GM21447 (cell line): ENCODE results near the gene CACNA1C.
"Not testable (repeated sequence)": the region's sequence is repeated elsewhere in the genome, so short reads cannot be mapped to it uniquely, and the experiment has no call there.

Experiments used
- ATAC-seq: cut with Tn5 transposase; IDR thresholded peaks from one replicate; pipeline ENCODE4 v1.9.1; 2021; ENCODE audit not compliant: unreplicated experiment

The CACNA1C gene

DNA sequence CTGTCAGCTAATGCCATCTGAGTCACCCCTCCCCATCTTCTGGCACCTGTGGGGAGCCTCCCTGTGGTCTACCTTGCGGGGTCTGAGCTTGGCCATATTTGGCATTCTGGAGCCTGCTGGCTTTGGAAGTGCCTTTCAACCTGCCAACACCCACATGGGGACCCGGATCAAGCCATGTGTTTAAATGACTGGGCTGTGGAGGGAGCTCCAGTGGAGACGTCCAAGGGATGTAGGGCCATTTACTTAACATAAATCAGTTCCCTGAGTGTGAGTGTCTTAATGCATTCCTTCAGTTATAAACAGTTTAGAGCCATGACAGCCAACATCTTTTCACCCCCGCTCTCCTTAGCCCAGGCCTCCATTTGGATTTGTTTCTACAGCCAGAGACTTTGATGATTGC is 22.0 kb downstream of the CACNA1C start:
- no peak for ATAC-seq

DNA sequence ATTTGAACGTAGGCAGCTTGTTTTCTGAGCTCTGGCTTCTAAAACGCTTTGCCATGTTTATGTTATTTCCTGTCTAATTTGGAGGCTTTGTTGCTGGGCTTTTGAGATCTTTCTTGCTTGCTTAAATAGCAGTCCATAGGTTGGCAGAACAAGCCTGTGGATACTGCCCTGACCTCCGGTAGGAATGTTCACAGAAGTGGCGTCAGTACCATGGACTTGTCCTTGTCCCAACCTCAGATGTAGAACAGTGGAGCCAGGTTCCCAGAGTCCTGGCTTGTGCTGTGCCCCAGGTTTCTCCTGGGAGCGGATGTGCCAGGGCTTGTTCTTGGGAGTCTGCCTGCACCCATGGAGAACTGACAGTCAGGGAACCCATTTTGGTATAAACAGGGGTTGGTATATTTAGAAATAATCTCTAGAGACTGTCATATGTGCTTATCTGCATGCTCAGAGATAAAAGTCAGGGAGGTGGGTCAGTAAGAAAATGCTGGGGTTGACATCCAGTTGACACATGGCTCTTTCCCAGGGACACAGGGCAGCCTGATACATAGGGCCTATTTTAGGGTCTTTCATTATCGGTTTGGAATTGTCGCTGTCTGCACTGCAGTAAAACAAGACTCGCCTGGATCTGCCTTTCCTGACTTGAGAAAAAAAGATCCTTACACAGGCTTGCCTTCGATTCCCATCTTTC is 22.9 kb downstream of the CACNA1C start:
- ATAC-seq = no peak

DNA sequence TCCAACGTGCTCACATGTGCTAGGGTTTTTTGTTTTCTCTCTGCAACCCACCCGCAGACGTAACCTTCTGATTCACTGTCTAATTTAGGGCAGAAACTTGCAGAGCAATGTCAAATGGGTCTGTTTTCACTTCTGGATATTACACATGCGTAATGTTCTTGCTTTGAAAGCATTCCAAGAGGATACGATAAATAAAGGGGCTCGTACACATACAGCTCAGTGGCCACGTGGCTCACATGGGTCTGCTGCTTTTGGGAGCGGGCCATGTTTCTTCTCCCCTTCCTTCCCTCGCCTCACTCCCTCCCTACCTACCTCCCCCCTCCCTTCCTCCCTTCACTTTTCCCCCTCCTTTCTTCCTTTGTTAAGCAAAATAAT is 23.4 kb downstream of the CACNA1C start:
- no peak for ATAC-seq

DNA sequence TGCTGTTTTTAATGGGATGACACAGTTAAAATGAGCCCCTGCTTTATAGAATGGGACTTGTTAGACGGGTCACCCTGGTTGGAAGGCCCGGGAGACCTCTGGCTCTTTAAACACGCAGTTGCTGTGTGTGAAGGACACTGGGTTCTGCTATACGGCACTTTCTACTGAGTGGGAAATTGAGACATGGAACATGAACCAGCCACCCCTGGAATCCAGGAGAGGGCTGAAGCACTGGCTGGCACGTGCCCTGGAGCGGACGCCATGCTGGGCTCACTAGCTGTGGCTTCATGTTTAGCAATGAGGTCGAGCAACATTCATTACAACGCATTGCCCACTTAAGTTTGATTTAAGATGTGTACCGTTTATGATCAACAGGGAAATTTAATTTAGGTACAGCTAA is 23.9 kb downstream of the CACNA1C start:
- no peak for ATAC-seq

DNA sequence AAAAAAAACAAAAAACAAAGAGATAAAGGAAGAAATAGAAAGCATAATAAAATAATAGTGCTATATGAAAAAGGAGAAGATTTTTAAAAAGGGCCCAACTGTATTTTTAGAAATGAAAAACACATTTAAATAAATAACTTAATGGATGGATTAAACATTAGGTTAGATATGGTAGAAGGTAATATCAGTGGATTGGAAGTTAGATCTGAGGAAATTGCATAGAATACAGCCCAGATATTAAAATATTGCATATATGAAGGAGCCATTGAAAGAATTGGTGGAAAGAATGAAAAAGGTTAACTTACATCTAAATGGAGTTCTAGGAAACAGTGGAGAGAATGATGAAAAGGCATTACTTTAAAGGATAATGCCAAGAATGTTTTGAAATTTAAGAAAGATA is 27.8 kb downstream of the CACNA1C start:
- ATAC-seq = no peak

DNA sequence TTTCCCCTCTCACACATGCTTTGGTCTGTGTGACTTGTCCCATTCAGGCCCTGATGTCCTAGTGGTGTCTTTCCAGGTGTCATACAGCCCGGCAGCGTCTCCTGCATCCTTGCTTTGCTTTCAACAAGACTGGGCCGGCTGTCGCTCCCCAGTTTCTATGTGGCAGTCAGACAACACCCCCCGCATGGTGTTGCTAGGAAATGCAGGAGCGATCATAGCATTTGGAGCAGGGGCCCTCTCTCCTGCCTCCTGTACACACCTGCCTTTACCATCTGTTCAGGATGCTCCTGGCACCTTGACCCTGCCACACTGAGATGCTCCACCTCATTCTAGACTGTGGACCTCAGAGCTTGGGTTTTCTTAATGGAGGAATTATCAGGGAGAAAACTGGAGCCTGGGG is 29.5 kb downstream of the CACNA1C start:
- no peak for ATAC-seq

DNA sequence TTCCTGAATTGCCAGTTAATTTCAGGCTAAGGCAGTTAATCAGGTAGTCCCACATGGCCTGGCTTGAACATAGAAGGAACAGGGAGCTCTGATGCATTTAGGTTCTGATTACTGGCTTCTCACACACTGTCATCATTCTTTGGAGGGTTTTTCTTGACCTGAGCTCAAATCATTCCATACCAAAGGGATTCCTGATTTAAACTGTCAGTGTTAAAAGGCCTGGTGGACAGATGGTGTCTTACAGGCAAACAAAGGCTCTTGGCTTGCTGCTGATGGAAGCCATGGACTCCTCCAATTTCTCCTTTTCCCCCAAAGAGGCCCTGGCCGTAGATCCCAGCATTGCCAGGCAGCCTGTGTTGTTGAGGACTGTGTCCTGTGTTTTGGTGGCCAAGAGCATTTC is 30.2 kb downstream of the CACNA1C start:
- ATAC-seq = no peak

DNA sequence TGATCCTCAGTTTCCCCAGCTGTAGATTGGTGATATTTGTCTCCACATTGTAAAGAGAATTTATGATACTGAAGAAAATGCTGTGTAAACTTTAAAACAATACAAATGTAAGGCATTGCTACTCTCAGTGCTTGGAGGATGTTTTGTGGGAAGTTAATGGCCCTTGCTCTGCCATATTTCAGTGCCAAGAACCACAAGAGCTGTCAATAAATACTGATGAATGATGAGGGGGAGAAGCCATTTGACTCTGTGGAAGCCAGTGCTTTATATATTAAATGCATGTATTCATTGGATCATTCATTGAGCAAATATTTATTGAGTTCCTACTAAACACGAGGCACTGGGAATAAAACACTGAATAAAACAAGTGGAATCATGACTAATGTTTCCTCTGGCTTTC is 30.8 kb downstream of the CACNA1C start:
- ATAC-seq = no peak

DNA sequence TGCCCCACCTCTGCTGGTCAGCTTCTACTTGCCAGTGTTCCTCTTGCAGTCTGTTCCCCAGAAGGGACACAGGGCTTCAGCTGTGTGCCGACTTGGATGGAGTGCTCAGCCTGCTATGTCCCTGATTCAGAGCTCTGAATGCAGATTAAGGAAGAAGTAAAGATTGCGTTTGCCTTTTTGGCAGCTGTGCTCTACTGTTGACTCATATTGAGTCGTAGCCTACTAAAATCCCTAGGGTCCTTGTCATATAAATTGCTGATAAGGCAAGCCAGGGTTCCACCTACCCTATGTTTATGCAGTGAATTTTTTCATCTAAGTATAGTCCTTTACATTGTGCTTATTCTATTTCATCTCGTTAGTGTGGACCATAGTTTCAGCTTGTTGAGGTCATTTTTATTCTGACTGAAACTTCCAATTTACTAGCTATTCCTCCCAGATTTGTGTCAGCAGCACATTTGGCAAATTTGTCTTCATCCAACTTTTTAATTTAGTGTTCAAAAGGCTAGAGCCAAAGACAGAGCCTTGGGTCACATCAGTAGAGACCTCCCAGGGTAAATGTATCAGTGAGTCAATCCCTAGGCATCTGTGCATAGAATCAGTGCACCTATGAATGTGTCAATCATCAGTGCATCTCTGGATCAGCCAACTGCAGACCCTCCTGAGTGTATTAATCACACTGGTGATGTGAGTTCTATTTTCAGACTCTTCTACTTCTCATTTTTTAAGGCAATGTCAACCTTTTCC is 31.9 kb downstream of the CACNA1C start:
- no peak for ATAC-seq

DNA sequence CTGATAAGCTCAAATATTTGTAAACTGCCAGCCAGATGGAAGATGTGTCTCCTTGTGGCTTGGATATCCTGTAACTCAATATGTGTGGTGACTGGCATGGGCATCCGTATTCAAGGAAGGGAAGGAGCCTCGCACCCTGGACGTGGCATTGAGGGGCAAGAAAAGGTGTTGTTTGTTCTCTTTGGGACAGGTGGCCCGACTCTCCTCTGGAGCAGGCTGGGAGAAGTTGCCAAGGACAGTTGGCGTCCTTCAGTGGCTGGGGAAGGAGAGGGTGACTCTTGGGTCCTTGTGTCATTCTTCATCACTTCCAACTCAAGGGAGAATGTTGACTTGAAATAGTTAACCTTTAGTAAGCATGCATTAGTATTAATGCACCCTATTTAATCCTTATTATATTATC is 39.6 kb downstream of the CACNA1C start:
- ATAC-seq = no peak

DNA sequence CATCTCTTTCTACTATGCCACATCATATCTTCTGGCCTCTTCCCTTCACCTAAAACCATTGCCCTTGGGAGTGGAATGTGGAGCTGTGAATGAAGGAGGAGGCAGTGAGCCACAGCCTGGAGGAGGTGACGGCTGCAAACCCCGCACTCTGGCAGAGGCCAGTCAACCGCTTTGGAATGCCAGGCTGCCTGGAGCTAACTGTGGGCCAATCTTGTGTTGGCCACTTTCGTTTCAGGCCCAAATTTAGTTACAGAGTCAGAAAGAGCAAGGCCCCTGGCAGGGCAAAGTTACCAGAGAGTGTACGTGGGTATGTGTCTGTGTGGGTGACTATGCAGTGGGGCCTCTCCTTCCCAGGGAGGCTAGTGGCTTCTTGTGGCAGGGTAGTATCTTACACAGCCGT is 40.1 kb downstream of the CACNA1C start:
- ATAC-seq = no peak

DNA sequence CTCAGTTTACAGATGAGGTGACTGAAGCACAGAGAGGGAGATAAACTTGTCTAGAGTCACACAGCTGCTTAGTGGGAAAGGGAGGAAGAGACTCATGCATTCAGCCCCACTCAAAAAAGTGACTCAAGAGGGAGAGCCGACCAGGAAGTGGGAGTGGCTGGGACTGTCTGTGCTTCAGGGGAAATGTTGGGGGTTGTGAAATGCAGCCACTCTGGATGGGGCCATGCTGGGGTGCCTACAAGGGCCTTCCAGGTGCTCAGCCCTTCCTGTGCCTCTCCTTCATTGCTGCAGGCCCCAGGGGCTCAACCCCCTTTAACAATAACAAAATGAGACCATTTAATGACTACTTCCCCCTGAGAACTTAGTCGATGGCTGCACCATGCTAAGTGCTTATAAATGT is 41.8 kb downstream of the CACNA1C start:
- no peak for ATAC-seq

DNA sequence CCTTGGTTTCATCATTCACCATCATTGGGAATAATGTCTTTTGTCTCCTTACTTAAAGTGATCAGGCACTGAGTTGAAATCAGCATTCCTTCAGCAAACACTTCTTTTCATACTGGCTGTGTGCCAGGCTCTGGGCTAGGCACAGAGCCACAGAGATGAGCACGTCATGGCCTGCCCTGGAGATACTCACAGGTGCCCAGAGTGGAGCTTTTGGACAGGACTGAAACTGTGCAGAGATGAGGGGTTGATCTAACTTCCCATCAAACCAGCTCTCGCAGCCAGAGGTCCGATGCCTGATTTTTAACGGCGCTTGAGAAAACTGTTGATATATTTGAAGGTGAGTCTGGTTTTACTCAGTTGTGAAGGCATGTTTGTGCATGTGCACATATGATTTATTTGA is 43.1 kb downstream of the CACNA1C start:
- no peak for ATAC-seq

DNA sequence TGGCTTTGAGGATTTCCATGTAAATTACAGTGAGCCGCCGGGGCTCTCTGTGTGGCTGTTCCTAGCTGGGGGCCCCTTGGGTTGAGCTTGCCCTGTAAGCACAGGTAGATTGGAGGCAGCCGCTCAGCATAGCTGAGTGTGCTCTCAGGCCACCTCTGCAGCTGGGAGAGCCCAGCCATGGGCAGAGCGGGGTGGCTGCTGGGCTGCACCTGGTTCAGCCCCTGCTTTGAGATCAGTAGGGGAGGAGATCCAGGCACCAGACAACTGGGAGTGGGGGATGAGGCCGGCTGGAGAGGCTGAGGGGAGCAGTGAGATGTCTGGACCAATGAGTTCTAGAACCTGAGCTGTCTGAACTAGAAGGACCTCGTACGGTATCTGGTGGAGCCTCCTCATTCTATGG is 44.8 kb downstream of the CACNA1C start:
- no peak for ATAC-seq

DNA sequence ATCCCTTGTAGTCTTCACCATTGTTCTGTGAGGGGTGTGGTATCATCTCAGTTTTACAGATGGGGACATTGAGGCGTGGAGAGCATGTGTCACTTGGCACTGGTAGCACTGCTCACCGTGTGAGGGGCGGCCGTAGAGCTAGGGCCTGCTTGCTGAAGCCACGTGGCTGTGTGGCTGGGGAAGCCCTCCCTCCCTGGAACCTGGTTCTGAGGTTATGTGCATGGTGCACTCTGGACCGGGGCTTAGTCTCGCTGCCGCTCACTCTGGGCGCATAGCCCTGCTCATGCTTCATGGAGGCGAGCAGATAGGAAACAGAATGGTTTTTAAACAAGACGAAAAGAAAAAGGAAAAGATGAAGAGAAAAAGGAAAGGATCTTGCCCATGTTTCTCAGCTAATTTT is 46.1 kb downstream of the CACNA1C start:
- ATAC-seq = no peak

DNA sequence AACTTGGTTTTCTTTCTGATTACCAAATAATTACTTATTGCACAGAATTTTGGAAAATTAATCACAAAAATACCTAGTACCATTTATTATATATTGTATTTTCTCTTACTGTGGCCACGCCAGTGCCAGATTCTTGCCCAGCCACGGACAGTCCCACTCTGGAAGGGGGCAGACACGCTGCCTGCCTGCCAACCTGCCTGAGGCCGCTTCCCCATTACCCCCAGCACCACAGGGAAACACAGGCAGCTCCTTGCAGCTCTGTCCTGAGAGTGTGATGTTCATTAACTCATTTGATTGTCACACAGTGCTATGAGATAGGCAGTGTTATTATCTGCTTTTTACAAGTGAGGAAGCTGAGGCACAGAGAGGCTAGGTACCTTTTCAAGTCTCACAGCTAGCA is 46.8 kb downstream of the CACNA1C start:
- no peak for ATAC-seq

DNA sequence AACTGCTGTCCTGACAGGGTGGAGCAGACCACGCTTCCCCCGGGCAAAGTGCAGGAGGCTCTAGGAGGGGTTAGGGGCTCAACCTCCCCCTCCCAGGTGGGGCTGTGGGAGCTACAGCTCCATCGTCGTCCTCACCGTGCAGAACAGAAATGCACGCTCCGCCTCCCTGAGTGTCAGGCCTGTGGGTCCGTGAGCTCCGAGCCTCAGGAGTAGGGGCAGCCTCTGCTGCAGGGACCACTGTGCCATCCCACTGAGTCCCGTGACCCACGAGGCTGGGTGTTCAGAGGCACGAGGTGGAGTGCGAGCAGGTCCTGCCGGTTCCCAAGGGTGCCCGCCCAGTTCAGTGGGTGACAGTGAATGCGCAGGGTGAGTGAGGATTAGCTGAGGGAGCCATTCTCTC is 48.6 kb downstream of the CACNA1C start:
- no peak for ATAC-seq

DNA sequence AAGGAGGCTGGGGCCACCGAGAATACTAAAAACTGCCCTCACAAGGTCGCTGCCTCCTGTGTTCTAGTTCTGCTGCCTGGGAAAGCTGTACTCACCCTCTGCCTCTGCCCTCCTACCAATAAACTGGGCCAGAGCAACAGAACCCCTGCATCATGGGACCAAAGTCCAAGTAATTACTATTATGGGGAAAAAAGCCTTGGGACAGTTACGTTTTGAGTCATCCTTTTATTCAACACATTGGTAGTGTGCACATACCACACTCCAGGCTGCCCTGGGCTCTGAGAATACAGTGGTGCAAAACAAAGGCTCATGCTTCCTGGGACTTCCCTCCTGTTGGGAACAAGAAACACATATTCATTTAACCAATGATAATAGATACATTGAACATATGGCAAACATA is 49.0 kb downstream of the CACNA1C start:
- no peak for ATAC-seq

DNA sequence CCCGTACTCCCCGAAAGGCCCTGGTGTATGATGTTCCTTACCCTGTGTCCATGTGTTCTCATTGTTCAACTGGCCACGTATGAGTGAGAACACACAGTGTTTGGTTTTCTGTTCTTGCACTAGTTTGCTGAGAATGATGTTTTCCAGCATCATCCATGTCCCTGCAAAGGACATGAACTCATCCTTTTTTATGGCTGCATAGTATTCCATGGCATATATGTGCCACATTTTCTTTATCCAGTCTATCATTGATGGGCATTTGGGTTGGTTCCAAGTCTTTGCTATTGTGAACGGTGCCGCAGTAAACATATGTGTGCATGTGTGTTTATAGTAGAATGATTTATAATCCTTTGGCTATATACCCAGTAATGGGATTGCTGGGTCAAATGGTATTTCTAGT is 49.9 kb downstream of the CACNA1C start:
- not testable (repeated sequence) for ATAC-seq

DNA sequence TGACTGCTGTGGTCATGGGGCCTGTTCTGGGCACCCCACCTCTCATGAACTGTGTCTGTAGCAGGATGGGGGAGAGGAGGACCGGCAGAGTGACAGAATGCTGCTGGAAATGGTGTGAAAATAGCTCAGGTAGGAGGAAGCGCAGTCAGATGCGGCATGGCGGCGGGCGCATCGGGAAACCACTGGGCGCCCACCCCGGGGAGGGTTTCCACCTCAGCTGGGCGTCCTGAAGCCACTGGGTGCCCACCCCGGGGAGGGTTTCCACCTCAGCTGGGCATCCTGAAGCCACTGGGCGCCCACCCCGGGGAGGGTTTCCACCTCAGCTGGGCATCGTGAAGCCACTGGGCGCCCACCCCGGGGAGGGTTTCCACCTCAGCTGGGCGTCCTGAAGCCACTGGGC is 52.6 kb downstream of the CACNA1C start:
- not testable (repeated sequence) for ATAC-seq

DNA sequence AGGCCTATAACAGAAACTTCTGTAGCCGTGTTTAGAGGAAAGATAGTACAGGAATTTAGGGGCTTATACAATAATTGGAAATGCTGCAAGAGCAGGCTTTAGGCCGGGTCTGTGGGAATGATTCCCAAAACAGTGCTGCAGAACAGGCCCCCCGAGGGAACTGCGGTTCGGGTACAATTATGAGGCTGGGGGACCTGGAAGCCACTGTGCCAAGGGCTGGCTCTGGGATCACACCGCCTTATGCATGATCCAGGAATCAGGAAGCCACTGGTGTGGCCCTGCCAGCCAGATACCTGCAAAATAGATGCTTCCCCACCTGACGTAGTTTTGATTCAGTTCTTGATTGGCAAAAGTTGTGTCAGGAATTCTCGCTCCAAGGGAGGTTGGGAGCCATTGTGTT is 55.4 kb downstream of the CACNA1C start:
- ATAC-seq = no peak

DNA sequence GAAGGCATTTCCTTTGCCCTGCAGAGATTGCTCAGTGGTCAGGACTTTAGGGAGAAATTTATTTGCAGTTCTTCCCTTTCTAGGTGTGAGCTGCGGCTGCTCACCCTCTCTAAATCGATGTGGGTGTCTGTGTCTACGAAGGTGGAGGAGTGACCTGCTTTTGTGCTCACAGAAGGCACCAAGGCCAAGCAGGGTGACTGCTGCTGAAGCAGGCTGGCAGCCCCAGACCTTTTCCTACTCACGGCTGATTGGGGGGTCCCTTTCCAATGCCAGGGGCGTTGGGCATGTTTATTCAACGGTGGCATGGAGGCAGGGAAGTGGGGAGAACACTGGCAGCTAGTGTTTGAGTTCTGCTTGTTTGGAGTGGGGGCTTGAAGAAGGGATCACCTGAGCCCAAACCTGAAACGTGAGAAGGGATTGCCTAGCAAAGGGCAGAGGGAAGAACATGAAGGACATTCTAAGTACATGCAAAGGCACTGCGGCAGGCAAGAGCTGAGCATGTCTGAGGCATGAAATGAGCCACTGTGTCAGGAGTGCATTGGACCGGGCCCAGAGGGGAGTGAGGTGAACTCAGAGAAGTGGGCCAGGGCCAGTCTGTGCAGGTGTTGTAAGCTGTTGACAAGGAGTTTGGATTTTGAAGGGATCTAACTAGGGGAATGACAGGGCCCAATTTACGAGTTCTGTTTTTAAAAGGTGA is 56.3 kb downstream of the CACNA1C start:
- ATAC-seq = no peak
